HG03460 (cell line): ENCODE results near the gene PIGM.

Source experiments
- ATAC-seq: cut with Tn5 transposase; IDR thresholded peaks from one replicate; pipeline ENCODE4 v1.9.1; 2021; ENCODE audit not compliant: unreplicated experiment

Gene PIGM

DNA sequence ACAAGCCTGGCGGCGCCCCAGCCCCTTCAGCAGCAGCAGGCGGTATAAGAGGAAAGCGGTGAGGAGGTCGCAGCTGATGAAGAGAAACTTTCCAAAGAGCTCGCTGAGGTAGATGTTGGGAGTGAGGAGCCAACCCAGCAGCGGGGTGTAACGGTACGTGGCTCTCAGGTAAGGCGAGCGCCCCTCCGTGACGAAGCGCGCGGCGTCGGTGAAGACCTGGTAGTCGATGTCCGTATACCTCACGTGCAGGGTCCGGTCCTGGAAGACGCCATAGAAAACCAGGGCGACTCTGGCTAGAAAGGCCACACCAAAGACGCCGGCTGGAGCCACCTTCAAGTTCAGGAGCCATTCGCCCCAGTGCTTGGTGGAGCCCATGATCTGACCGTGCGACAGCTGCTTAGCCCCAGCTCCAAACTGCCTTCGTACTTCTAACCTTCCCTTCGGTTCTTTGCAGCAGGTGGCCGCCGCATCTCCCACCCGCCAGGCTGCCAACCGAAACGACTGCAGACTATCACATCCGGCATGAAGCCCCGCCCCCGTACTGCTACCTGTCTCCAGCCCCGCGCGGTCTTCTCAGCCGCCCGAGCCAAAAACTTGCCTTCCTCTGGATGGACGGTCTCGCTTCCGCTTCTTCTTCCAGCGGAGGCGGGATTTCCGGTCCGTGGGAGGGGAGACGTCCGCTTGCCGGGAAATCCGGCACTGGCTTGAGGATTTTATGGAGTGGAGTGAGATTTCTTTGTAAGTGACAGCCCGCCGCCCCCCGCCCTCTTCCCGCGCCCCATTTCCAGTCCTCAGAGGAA lies at the start of gene PIGM:
PIGM (minus strand) TSS at position 626 of the 800 bp plus-strand sequence; CDS start at position 375, 251 bp downstream.
- peak; percentile 95 for ATAC-seq

DNA sequence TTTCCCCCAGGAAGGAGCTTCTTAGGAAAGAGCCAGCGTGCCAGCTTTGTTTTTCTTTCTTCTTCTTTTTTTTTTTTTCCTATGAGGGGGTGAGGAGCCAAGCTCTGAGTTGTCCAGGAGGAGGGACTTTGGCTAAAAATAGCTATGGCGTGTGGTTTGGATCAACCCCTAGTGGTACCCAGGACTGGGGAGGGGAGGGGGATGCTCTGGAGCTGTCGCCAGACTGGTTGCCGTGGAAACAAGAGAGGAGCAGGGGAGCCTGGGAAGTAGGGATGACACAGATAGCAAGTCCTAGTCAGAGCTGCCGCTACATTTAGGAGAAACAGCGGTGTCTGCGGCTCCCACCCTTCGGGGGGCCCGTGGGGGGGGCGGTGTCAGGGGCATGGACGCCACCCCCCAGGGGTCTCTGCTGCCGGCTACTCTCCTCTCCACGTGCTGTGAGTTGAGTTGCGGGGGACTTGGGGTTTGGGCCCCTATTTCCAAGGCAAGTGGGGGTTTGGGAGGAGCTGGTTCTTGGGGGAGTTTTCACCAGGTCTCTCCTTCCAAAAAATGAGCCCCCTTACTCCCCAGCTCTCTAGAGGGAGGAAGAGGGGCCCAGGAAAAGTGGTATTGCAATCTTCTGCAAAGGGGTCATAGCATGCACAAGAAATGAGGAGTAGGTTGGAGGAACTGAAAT lies 49.6 kb upstream of the PIGM start, which contains the start of gene KCNJ9:
KCNJ9 (plus strand) TSS at position 278 of the 676 bp plus-strand sequence. CDS start 2,493 bp downstream, outside the sequence.
- ATAC-seq = no peak

DNA sequence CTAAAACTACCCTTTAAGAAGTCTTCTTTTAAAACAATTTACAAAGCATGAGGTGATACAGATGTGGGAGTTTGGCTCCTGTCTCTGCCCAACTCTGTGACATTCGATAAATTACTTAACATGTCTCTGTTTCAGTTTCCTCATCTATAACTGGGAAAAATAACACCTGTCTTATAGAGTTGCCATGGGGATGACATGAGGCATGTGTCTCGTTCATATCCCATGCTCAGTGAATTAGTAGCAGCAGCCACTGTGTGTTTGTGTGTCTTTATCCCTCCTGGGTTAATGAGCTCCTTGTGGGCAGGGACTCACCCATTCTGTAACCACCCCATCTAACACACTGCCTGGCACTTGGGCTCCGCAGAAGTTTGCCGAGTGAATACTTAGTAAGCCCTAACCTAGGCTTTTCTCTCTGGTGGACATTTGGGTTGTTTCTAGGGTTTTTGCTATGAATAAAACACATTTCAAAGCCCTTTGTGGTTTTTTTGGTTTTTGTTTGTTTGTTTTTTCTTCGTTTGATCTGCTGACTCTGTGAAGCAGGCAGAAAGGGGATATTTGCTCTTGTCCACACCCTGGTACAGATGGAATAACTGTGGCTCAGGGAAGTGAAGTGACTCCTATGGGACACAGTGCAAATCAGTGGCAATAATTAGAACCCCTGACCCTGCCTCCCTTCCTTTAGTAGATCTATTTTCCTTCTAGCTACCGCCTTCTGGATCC lies 48.8 kb upstream of the PIGM start:
- no peak for ATAC-seq

DNA sequence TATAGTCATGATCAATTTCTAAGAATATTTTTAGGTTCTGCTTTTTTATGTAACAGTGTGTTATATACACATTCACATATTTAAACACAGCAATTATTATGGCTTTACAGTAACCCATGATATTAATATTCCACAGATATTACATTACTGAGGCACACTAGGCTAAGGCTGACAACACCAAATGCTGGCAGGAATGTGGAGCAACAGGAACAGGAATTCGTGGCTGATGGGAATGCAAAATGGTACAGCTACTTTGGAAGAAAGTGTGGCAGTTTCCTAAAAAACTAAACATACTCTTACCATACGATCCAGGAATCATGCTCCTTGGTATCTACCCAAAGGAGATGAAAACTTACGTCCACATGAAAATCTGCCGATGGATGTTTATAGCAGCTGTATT lies 47.7 kb upstream of the PIGM start:
- ATAC-seq = no peak

GRCh38 chr1:160078512-160079195 lies 46.9 kb upstream of the PIGM start:
- peak; percentile 65 for ATAC-seq

GRCh38 chr1:160077486-160077885 lies 45.7 kb upstream of the PIGM start:
- ATAC-seq = no peak

GRCh38 chr1:160076295-160076694 lies 44.5 kb upstream of the PIGM start:
- ATAC-seq = no peak

GRCh38 chr1:160075836-160076235 lies 44.0 kb upstream of the PIGM start:
- no peak for ATAC-seq

GRCh38 chr1:160074865-160075264 lies 43.1 kb upstream of the PIGM start:
- no peak for ATAC-seq

- ATAC-seq = no peak
Measured at GRCh38 chr1:160071289-160071688, 39.5 kb upstream of the PIGM start.

DNA sequence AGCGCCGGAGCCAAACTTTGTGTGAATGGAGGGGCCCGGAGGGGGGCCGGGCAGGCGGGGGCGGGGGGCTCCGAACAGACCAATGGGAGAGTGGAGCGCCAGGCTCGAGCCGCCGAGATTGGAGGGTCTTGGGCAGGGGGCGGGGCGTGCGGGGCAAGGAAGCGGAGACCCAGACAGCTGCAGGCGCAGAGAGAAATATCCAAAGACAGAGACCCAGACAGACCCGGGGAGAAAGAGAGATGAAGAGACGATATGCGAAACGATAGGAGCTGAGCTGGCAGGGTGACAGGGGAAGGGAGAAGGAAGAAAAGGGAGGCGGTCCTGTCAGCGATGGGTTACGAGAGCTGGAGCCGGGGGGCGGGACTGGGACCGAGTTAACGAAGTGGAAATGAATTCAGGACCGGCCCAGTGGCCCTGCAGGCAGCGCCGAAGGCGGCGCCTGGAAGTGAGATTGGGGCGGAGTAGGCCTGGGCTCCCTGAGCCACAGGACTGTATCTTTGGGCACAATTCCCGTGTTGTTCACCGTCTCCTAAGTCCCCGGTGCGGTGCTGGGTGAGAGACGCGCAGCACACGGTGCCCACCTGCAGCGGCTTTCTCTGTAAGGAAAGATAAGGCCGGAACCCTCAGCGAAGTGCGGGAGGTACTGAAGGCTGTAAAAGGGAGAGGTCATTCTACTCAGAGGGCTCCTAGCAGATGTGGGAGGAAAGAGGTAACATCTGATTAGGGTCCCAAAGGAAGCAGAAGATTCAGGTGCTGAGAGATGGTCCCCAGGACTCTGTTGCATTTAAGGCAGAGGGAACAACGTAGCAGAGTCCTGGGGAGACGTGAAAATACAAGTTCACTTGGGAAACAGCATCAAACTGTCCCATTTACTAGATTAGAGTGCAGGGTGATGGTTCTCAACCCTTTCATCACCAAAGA lies 38.7 kb upstream of the PIGM start:
- no peak for ATAC-seq

DNA sequence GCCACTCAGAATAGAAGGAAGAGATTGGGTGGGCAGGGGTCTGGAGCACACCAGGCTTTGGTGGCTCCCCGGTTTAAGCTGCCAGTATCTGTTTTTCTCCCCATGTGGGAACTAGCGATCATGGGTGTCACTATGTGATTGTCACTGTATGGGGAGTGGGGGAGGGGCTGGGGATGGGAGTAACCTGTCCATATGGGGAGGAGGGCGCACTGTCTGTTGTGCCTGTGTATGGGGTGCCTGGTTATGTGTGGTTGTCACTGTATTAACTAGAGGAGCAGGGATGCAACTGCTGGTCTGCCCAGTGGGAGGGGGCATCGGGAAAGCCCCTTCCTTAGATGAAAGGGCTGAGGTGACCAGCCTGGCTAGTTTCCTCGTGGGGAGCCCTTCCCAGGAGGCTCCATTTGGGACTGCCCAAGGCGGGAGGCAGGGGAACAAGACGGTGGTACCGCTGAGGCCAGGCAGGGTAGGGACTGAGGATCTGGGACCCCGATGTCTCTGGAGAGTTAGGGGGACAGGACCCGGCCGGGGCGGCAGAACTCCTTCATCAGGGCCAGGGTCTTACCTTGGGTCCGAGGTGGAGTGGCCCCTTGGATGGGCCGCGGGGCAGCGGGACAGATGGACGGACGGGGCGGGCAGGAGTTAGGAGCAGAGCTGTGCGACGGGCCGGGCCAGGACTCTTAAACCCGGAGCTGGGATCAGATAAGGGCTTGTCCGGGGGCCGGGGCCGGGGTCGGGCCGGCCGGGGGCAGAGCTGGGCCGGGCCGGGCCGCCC lies 37.9 kb upstream of the PIGM start, which contains the start of gene KCNJ10:
KCNJ10 (minus strand) TSS at position 701 of the 772 bp plus-strand sequence. CDS start 27,628 bp downstream, outside the sequence.
- no peak for ATAC-seq

DNA sequence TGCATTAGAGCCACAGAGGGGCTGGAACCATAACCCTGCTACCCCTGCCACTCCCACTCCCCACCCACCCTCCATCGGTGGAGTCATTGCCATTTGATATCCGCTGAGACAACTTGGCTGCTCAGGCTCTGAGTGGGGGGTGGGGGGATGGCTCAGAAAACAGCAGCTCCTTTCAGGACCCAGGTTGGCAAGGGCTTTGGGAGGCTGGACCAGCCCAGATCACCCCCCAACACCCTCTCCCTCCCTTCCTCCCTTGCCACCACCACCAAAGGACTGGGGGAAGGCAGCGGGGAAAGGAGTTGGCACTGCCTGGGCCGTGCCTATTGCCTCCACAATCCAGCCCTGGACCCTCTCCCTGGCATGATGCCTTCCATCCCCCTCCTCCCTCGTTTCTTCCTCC lies 36.4 kb upstream of the PIGM start:
- ATAC-seq = no peak

DNA sequence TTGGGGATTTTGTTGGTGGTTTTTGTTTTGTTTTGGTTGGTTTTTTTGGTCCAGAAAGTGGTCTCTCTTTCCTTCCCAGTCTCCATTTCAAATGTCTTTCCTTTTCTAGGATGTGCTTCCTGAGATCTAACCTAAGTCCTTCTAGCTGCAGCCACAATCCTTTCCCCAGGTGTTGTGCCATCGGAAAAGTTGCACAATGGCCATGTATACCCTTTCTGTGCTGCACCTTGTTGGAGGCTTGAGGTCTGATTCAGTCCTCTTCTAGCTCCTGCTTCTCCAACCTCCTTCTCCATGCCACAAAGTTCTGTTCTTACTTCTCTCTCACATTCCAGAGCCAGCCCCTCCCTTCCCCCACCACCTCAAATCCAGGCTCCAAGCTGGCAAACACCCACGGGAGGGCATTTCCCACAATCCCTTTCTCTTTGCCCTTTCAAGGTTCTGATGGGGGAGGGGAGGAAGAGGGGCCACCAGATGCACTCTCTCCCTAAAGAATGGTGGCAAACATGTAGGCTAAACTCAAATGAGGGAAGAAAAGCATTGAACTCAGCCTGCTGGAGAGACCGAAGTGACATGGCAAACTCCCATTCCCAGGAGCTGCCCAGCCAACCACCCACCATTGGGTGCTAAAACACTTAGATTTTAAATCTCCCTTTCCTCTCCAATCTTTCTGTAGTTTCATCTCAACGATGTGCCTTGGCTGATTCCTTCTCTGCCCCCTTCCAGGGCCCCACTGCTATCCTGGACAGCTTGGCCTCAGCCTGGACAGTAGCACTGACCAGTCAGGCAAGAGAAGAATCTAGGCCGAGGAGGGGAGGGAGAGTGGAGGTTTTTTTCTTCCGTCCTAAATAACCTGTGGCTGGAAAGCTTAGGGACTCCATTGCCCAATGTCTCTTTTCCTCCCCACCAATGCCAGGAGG lies 35.3 kb upstream of the PIGM start:
- no peak for ATAC-seq

DNA sequence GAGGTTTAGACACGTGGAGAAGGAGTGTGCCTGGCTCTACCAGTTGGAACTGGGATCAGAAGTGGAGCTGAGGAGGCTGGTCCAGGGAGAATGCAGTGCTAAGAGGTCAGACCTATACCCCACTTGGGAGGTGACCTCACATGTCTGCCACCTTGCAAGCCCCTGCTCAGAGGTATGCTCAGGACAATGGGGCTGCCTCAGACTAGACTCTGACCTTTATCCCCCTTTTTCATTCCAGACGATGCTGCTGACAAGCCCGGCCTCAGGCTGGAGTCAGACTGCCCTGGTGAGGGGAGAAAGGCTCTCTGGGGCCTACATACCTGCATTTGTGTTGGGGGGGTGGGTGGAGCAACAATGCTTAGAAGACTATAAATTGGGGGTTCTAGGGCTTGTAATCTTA lies 33.0 kb upstream of the PIGM start:
- no peak for ATAC-seq

DNA sequence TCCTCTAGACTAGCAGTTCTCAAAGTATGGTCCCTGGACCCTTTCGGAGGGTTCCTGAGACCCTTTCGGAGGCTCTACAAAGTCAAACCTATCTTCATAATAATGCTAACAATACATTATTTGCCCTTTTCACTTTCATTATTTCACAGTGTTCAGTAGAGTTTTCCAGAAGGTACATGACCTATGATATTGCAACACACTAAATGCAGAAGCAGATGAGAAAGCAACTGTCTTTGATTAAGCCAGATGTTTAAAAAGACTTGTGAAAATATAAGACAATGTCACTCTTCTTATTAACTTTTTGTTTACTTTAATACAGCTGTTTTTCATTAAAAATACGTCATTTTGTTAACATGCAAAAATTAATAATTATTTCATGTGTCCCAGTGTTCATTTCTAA lies 32.4 kb upstream of the PIGM start:
- no peak for ATAC-seq

DNA sequence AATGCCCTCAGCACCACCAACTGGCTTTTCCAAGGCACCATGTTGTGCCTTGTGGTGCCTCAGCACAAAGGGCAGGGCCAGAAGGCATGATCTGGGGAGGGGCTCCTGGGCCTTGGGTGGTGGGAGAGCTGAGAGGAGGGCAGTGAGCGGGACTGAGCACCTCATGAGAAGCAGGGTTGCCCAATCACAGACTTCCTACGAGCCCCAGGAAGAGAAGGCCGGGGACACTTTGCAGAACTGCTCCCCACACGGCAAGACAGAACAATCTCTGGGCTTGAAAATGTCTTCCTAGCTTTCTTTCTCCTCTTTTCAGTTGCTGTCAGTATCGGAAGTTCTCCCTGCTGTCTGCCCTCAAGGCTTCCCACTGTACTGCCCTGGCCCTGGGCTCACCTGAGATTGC lies 31.4 kb upstream of the PIGM start:
- no peak for ATAC-seq

DNA sequence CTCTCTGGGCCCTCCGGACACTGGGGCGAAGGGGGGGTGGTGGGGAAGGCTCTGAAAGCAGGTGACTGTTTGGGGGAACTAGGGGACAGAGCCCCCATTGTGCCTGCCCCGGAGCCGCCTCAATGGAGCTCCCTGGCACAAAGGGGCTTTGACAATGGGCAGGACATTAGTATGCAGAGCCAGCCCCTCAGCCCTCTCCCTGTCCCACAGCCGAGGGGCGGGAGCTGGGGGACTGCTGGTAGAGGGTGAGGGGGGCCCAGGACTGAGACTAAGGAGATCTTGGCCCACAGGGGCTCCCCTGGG lies 30.4 kb upstream of the PIGM start:
- ATAC-seq = no peak
